GM12875 (cell line): Measurements from ENCODE around the gene NOL7.

Experiments used
- H3K4me3 ChIP-seq: one replicate; pipeline ENCODE4 v1.5.1; 2011; ENCODE audit warnings: low read depth, low read length, control low read depth
- TF ChIP-seq, protein P1 (sequence below): IDR thresholded peaks from 2 replicates; pipeline ENCODE4 v1.5.1; 2011; ENCODE audit warnings: low read depth, mild to moderate bottlenecking, control low read depth, inconsistent platforms, low read length, moderate library complexity, borderline replicate concordance; ENCODE audit not compliant: insufficient read depth

Gene NOL7

DNA sequence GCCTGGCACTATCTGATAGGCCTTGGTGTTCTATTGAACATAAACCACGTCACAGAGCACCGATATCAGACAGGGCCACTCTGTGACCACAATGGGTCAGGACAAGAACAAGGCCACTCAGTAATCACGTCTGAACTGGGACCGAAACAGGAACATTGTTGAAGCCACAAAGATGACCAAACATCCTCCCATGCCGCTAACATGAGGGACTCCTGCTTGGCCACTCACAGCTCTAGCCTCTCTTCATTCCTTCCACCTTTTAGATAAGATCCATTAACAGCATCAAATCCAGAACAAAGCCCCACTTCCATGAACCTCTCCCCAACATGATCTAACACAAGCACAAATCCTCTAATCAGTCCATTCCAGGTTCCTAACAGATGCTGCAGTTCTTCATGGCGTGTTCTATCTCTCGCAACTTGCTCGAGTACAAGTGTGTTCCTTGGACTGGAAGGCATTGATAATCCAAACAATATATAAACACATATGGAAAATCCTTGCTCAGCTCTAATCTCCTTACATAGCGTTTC is 33.4 kb upstream of the NOL7 start:
- TF ChIP-seq, protein P1, sequence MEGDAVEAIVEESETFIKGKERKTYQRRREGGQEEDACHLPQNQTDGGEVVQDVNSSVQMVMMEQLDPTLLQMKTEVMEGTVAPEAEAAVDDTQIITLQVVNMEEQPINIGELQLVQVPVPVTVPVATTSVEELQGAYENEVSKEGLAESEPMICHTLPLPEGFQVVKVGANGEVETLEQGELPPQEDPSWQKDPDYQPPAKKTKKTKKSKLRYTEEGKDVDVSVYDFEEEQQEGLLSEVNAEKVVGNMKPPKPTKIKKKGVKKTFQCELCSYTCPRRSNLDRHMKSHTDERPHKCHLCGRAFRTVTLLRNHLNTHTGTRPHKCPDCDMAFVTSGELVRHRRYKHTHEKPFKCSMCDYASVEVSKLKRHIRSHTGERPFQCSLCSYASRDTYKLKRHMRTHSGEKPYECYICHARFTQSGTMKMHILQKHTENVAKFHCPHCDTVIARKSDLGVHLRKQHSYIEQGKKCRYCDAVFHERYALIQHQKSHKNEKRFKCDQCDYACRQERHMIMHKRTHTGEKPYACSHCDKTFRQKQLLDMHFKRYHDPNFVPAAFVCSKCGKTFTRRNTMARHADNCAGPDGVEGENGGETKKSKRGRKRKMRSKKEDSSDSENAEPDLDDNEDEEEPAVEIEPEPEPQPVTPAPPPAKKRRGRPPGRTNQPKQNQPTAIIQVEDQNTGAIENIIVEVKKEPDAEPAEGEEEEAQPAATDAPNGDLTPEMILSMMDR: no peak
- no peak overlapping the region for H3K4me3 ChIP-seq

- no peak overlapping the region for H3K4me3 ChIP-seq
- TF ChIP-seq, protein P1: no peak
Observed at GRCh38 chr6:13586603-13587542, 28.3 kb upstream of the NOL7 start.

DNA sequence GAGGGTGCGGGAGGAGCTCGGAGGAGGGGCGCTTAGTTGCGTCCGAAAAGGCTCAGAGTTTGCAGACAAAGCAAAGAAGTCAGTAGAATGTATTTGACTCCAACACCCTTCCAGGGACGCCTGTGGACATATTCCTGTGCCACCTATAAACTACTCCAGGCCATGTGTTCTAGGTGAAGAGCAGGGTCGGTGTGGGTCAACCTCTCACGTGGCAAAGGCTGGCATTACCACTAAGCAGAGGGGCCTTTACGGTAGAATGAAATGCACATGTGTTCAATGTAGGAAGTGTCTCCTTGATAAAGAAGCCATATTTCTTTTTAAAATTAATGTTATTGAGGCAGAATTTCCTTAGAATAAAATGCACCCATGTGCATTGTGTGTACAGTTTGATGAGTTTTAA is 25.3 kb upstream of the NOL7 start:
- TF ChIP-seq, protein P1: no peak
- H3K4me3 ChIP-seq: no peak overlapping the region

DNA sequence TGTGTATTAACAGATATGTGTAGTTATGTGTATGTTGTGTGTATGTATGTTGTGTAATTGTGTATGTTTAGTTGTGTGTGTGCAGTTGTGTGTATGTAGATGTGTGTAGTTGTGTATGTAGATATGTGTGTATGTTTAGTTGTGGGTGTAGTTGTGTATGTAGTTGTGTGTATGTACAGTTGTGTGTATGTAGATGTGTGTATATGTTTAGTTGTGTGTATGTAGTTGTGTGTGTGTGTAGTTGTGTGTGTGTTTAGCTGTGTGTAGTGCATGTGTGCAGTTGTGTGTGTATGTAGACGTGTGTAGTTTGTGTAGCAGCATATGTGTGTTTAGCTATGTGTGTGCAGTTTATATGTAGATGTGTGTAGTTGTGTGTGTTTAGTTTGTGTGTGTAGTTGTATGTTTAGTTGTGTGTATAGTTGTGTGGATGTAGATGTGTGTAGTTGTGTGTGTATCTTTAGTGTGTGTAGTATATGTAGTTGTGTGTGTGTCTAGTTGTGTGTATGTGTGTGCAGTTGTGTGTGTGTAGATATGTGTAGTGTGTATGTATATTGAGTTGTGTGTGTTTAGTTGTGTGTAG is 24.5 kb upstream of the NOL7 start:
- no peak overlapping the region for H3K4me3 ChIP-seq
- TF ChIP-seq, protein P1: no peak

GRCh38 chr6:13591205-13591921 is 23.8 kb upstream of the NOL7 start:
- TF ChIP-seq, protein P1: no peak
- no peak overlapping the region for H3K4me3 ChIP-seq

GRCh38 chr6:13593103-13593502 is 22.0 kb upstream of the NOL7 start:
- H3K4me3 ChIP-seq: no peak overlapping the region
- TF ChIP-seq, protein P1: no peak
